Panc1 (cell line): ENCODE measurements around the gene SPRN. TPM values are rescaled to one million over a fixed set of nuclear protein-coding genes. Genes with fewer than 3 reads are reported as not detected.
A peak's percentile ranks its signal among the peaks of the same experiment; 100 is the strongest.
"Not testable (repeated sequence)": the region's sequence is repeated elsewhere in the genome, so short reads cannot be mapped to it uniquely, and the experiment has no call there.

ENCODE experiments used
- ATAC-seq: fragments of 200-7000 bp; cut with Tn5 transposase; 2 replicates; pipeline ENCODE4 v1.9.1; 2020; ENCODE audit warnings: mild to moderate bottlenecking, moderate library complexity
- BruUV-seq: library from RNA; stranded (reverse); fragments of 400-500 nt; replicated peaks from 2 replicates; lab custom pipeline; 2021; lab: Mats Ljungman, UMichigan
- CTCF ChIA-PET: fragments of 300-600 bp; sonication (Branson Sonifier 250); formaldehyde crosslinking; loops from one replicate; lab custom pipeline; 2022; ENCODE audit warnings: antibody characterized with exemption; lab: Charles Lee
- POLR2A ChIA-PET: fragments of 300-600 bp; sonication (Branson Sonifier 250); formaldehyde crosslinking; loops from one replicate; lab custom pipeline; 2022; ENCODE audit warnings: antibody characterized with exemption; lab: Charles Lee
- DNase-seq: peaks from one replicate; pipeline ENCODE4 v3.0.0-alpha.2; 2010; ENCODE audit warnings: low read depth, low spot score
- H3K27ac ChIP-seq: 2 replicates; pipeline ENCODE4 v1.5.1; 2011; ENCODE audit warnings: mild to moderate bottlenecking, low read length, inconsistent platforms
- H3K27me3 ChIP-seq: fragments of 200-500 bp; sonication (Bioruptor generic); 2 replicates; pipeline ENCODE4 v1.6.0; 2014; ENCODE audit warnings: low read length, inconsistent platforms; ENCODE audit not compliant: control insufficient read depth, insufficient read depth
- H3K36me3 ChIP-seq: fragments of 200-500 bp; sonication (Bioruptor generic); 2 replicates; pipeline ENCODE4 v1.5.1; 2014; ENCODE audit warnings: inconsistent platforms, mild to moderate bottlenecking, low read length, moderate library complexity; ENCODE audit not compliant: control insufficient read depth, insufficient read depth
- H3K4me1 ChIP-seq: 2 replicates; pipeline ENCODE4 v1.5.1; 2011; ENCODE audit warnings: inconsistent platforms, mild to moderate bottlenecking, low read length, moderate library complexity; ENCODE audit not compliant: control insufficient read depth, insufficient read depth
- H3K4me3 ChIP-seq, 2 experiments: 2 replicates each; pipeline ENCODE4 v1.5.1; 2011 to 2012; ENCODE audit warnings: low read depth in 2 of 2, low read length in 2 of 2, mild to moderate bottlenecking in 2 of 2, inconsistent platforms in 1 of 2, moderate library complexity in 1 of 2
- H3K9me3 ChIP-seq: fragments of 200-500 bp; sonication (Bioruptor generic); 2 replicates; pipeline ENCODE4 v1.5.1; 2014; ENCODE audit warnings: low read depth, mild to moderate bottlenecking, inconsistent platforms, low read length, moderate library complexity; ENCODE audit not compliant: control insufficient read depth, insufficient read depth
- CTCF ChIP-seq: fragments of 450-650 bp; IDR thresholded peaks from 2 replicates; pipeline ENCODE4 v1.5.1; 2017; ENCODE audit warnings: mild to moderate bottlenecking
- POLR2AphosphoS5 ChIP-seq: IDR thresholded peaks from 2 replicates; pipeline ENCODE4 v1.6.1; 2012; ENCODE audit warnings: mild to moderate bottlenecking, low read depth, low read length, moderate library complexity
- REST ChIP-seq, 2 experiments: IDR thresholded peaks; 2 replicates each; pipeline ENCODE4 v1.6.1; 2011 to 2012; ENCODE audit warnings: low read depth in 2 of 2, control low read depth in 1 of 2, low read length in 1 of 2, mild to moderate bottlenecking in 1 of 2, moderate library complexity in 1 of 2; ENCODE audit not compliant: insufficient read depth in 1 of 2
- SIN3A ChIP-seq: IDR thresholded peaks from 2 replicates; pipeline ENCODE4 v1.6.1; 2012; ENCODE audit warnings: low read depth, mild to moderate bottlenecking, low read length, moderate library complexity, borderline replicate concordance; ENCODE audit not compliant: insufficient read depth
- TCF7L2 ChIP-seq: IDR thresholded peaks from 2 replicates; pipeline ENCODE4 v1.6.1; 2011; ENCODE audit warnings: mild to moderate bottlenecking, low read depth, low read length, inconsistent platforms
- in situ Hi-C: cut with HindIII; loops from 2 replicates; pipeline ENCODE4 v1.10.0; 2016; ENCODE audit warnings: low sequenced_read_pairs, low pct_unique_long_range_greater_than_20kb
- intact Hi-C: fragments of 100-400 bp; cut with micrococcal nuclease; formaldehyde crosslinking; loops from one replicate; pipeline ENCODE4 v1.10.0; 2022; ENCODE audit not compliant: unreplicated experiment
- total RNA-seq: library from RNA; stranded (reverse); gene quantifications from one replicate; pipeline ENCODE4 v1.2.1, GENCODE V29; 2021; ENCODE audit not compliant: unreplicated experiment

Gene SPRN
- total RNA-seq, 1 experiment from 2014 or later = 0.64 TPM

GRCh38 chr10:133439517-133440461 lies 15.4 kb upstream of the SPRN start:
- Histone ChIP-seq H3K27me3 (no peaks in the 10 kb centered on the region), H3K4me3 (no peak overlapping the region), H3K27ac (no peak overlapping the region), H3K36me3 (no peaks in the 10 kb centered on the region), H3K4me1 (no peaks in the 10 kb centered on the region), H3K9me3 (no peaks in the 10 kb centered on the region)
- CTCF ChIA-PET = interaction anchor here (0.6 to 1.2 kb wide), 3 partner anchors 80 to 176 kb away, joined by 4 to 5 read pairs (median 4); no protein-coding TSS in a partner anchor
- intact Hi-C loops (loop anchor here (5.0 kb wide), 1 partner anchor 78 kb away; no protein-coding TSS in a partner anchor), in situ Hi-C loops (no loop called here)
- peak; percentile 6; the same call in 1 of the 2 replicates for ATAC-seq
- TF ChIP-seq REST (IDR thresholded peaks at IDR 0.05; ENCODE audit: insufficient read depth in 1 of 2, low read depth in 2 of 2, low read length in 1 of 2) (no peak), CTCF (no peak), SIN3A (no peak), TCF7L2 (no peak), POLR2AphosphoS5 (no peak)
- no peak for DNase-seq
- POLR2A ChIA-PET = no interaction called here
- BruUV-seq = no TSS peak

GRCh38 chr10:133438711-133439273 lies 14.4 kb upstream of the SPRN start:
- ATAC-seq = peak; percentile 43; the same call in 1 of the 2 replicates
- TF ChIP-seq CTCF = peak; percentile 78
- TF ChIP-seq POLR2AphosphoS5 = no peak
- Histone ChIP-seq H3K4me1 (no peaks in the 10 kb centered on the region), H3K27ac (no peak overlapping the region), H3K4me3 (no peak overlapping the region), H3K9me3 (no peaks in the 10 kb centered on the region), H3K27me3 (no peaks in the 10 kb centered on the region), H3K36me3 (no peaks in the 10 kb centered on the region)
- DNase-seq = peak; percentile 30
- no TSS peak for BruUV-seq
- ChIA-PET CTCF (interaction anchor here (0.6 to 1.2 kb wide), 6 partner anchors 12 to 175 kb away, joined by 3 to 5 read pairs (median 4); no protein-coding TSS in a partner anchor), POLR2A (no interaction called here)
- intact Hi-C loops (loop anchor here (5.0 kb wide), 1 partner anchor 79 kb away; no protein-coding TSS in a partner anchor), in situ Hi-C loops (no loop called here)

DNA sequence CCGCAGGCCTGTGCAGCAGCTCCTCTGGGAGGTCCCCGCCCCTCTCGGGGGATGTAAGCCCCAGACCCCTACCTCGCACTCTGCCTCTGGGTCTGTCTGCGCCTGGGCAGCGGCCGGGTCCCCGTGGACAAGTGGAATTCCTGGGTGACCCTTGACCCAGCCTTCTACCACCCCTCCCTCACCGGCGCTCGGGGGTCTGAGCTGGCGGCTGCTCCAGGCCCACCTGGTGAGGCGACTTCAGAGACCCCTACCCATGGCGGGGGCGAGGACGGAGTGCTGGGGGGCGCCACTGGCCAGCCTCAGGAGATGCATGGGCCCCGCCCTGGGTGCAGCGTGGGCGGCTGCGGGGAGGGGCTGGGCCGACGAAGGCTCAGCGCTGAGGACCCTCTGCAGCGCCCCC lies 8.4 kb upstream of the SPRN start:
- H3K4me1 ChIP-seq, BruUV-seq, POLR2A ChIA-PET, H3K36me3 ChIP-seq, ATAC-seq, CTCF ChIA-PET, H3K27ac ChIP-seq, intact Hi-C loops, H3K9me3 ChIP-seq, H3K4me3 ChIP-seq, DNase-seq, H3K27me3 ChIP-seq, in situ Hi-C loops: not testable (repeated sequence)

DNA sequence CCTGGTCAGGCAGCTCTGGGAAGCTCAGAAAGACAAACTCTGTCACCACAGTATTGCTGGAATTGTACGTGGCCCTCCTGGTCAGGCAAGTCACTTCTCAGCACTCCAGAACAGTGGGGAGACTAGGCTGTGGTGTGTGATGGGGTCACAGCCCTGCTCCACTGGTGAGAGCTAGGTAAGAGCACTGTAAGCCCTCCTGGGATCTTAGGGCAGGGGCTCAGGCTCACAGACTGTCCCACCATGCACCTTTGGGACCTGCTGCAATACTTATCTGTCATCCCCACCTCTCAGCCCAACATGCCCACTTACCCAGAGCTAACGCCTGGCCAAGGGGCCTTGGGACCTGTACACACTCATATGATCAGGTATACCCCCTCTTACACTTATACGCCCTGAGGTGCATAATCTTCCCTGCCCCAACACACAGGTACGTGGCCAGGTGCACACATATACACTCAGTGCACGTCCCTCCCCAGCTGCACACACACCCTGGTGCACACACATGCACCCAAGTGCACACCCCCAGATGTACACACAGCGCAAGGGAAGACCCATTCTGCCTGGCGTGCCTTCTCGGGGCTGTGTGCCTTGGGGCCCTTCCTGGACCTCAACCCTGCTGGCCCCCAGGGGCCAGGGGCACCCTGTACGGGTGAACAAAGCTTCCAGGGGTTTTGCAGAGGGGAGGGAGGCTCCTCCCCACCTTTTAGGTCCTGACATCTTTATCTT lies 7.6 kb upstream of the SPRN start:
- H3K4me1 ChIP-seq, DNase-seq, H3K9me3 ChIP-seq, H3K4me3 ChIP-seq, H3K27me3 ChIP-seq, POLR2A ChIA-PET, H3K36me3 ChIP-seq, BruUV-seq, H3K27ac ChIP-seq, CTCF ChIA-PET, in situ Hi-C loops, intact Hi-C loops: not testable (repeated sequence)
- ATAC-seq = peak; percentile 55
